ENCODE measurements around the gene CERKL. TPM values are rescaled to one million over a fixed set of nuclear protein-coding genes. Genes with fewer than 3 reads are reported as not detected.

Gene CERKL
- total RNA-seq, 1 donor from 2014 or later, result not detected

- Mint-ChIP-seq H3K4me3 (ENCODE audit: unreplicated experiment) (no peak overlapping the region), H3K27me3 (ENCODE audit: unreplicated experiment) (no peaks in the 10 kb centered on the region), H3K36me3 (ENCODE audit: unreplicated experiment) (peaks cover 2% of the 10 kb centered on the region), H3K27ac (ENCODE audit: unreplicated experiment) (no peak overlapping the region), H3K4me1 (ENCODE audit: unreplicated experiment) (no peaks in the 10 kb centered on the region), H3K9me3 (ENCODE audit: unreplicated experiment) (no peaks in the 10 kb centered on the region)
- no peak for TF ChIP-seq CTCF (IDR thresholded peaks at IDR 0.05)
- DNase-seq (ENCODE audit: extremely low spot score, unreplicated experiment), result no peak
Observed at GRCh38 chr2:181520253-181520652, 136.7 kb downstream of the CERKL start.

- peaks cover 2% of the 10 kb centered on the region for H3K36me3 Mint-ChIP-seq (ENCODE audit: unreplicated experiment)
- H3K4me3 Mint-ChIP-seq (ENCODE audit: unreplicated experiment), result no peak overlapping the region
- no peaks in the 10 kb centered on the region for H3K4me1 Mint-ChIP-seq (ENCODE audit: unreplicated experiment)
- no peak for DNase-seq (ENCODE audit: extremely low spot score, unreplicated experiment)
- no peak overlapping the region for H3K27ac Mint-ChIP-seq (ENCODE audit: unreplicated experiment)
- no peak for TF ChIP-seq CTCF (IDR thresholded peaks at IDR 0.05)
- no peaks in the 10 kb centered on the region for H3K27me3 Mint-ChIP-seq (ENCODE audit: unreplicated experiment)
- no peaks in the 10 kb centered on the region for H3K9me3 Mint-ChIP-seq (ENCODE audit: unreplicated experiment)
Observed at GRCh38 chr2:181517685-181518301, 139.1 kb downstream of the CERKL start.

- Mint-ChIP-seq H3K27me3 (ENCODE audit: unreplicated experiment) (no peaks in the 10 kb centered on the region), H3K4me3 (ENCODE audit: unreplicated experiment) (no peak overlapping the region), H3K36me3 (ENCODE audit: unreplicated experiment) (peaks cover 4% of the 10 kb centered on the region), H3K4me1 (ENCODE audit: unreplicated experiment) (no peaks in the 10 kb centered on the region), H3K27ac (ENCODE audit: unreplicated experiment) (no peak overlapping the region), H3K9me3 (ENCODE audit: unreplicated experiment) (no peaks in the 10 kb centered on the region)
- no peak for TF ChIP-seq CTCF (IDR thresholded peaks at IDR 0.05)
- no peak for DNase-seq (ENCODE audit: extremely low spot score, unreplicated experiment)
Observed at GRCh38 chr2:181516992-181517391, 139.9 kb downstream of the CERKL start.

GRCh38 chr2:181515719-181516118 is 141.2 kb downstream of the CERKL start:
- no peak overlapping the region for H3K4me3 Mint-ChIP-seq (ENCODE audit: unreplicated experiment)
- H3K36me3 Mint-ChIP-seq (ENCODE audit: unreplicated experiment), result peaks cover 4% of the 10 kb centered on the region
- H3K4me1 Mint-ChIP-seq (ENCODE audit: unreplicated experiment), result no peaks in the 10 kb centered on the region
- H3K9me3 Mint-ChIP-seq (ENCODE audit: unreplicated experiment), result no peaks in the 10 kb centered on the region
- H3K27me3 Mint-ChIP-seq (ENCODE audit: unreplicated experiment), result no peaks in the 10 kb centered on the region
- no peak for DNase-seq (ENCODE audit: extremely low spot score, unreplicated experiment)
- no peak for TF ChIP-seq CTCF (IDR thresholded peaks at IDR 0.05)
- no peak overlapping the region for H3K27ac Mint-ChIP-seq (ENCODE audit: unreplicated experiment)

GRCh38 chr2:181500201-181500600 is 156.7 kb downstream of the CERKL start:
- Mint-ChIP-seq H3K36me3 (ENCODE audit: unreplicated experiment) (peaks cover 2% of the 10 kb centered on the region), H3K27ac (ENCODE audit: unreplicated experiment) (no peak overlapping the region), H3K4me1 (ENCODE audit: unreplicated experiment) (no peaks in the 10 kb centered on the region), H3K4me3 (ENCODE audit: unreplicated experiment) (no peak overlapping the region), H3K27me3 (ENCODE audit: unreplicated experiment) (no peaks in the 10 kb centered on the region), H3K9me3 (ENCODE audit: unreplicated experiment) (no peaks in the 10 kb centered on the region)
- DNase-seq (ENCODE audit: extremely low spot score, unreplicated experiment), result no peak
- TF ChIP-seq CTCF (IDR thresholded peaks at IDR 0.05), result no peak

Data from osteocyte (in vitro differentiated cells).